Measurements from ENCODE around the gene PCK1. TPM values are rescaled to one million over a fixed set of nuclear protein-coding genes. Genes with fewer than 3 reads are reported as not detected.

PCK1 gene
- total RNA-seq, 2 donors from 2014 or later: not detected

- TF ChIP-seq CTCF (conservative IDR thresholded peaks at IDR 0.05): no peak
- Histone ChIP-seq H3K27ac (ENCODE audit: low read depth, low read length) (no peak overlapping the region), H3K4me1 (ENCODE audit: control insufficient read depth, insufficient read depth, low read length) (no peaks in the 10 kb centered on the region), H3K36me3 (ENCODE audit: control insufficient read depth, insufficient read depth, low read length) (no peaks in the 10 kb centered on the region), H3K4me3 (ENCODE audit: low read length) (no peak overlapping the region), H3K27me3 (ENCODE audit: control insufficient read depth, insufficient read depth, low read length, poor library complexity, severe bottlenecking) (no peaks in the 10 kb centered on the region), H3K9ac (ENCODE audit: extremely low read depth, low read length, poor library complexity, severe bottlenecking) (no peak overlapping the region), H3K9me3 (ENCODE audit: control insufficient read depth, low read length) (no peaks in the 10 kb centered on the region)
- Mint-ChIP-seq H3K36me3 (ENCODE audit: low read depth) (no peaks in the 10 kb centered on the region), H3K4me3 (no peak overlapping the region), H3K9me3 (peaks cover 9% of the 10 kb centered on the region), H3K27me3 (ENCODE audit: insufficient read depth) (peaks cover 3% of the 10 kb centered on the region), H3K27ac (no peak overlapping the region), H3K4me1 (peaks cover 3% of the 10 kb centered on the region)
- 73 to 78% methylated on average over 5 to 8 of the region's 8 CpGs for WGBS, 2 experiments (ENCODE audit: insufficient coverage in 1 of 2, insufficient read length in 1 of 2)
- no peak for DNase-seq
These were observed 25.5 kb downstream of the PCK1 start for GRCh38 chr20:57586370-57586793.

GRCh38 chr20:57586943-57587277 is 26.0 kb downstream of the PCK1 start:
- H3K27ac Mint-ChIP-seq: no peak overlapping the region
- no peak for TF ChIP-seq CTCF (conservative IDR thresholded peaks at IDR 0.05)

GRCh38 chr20:57587278-57587988 is 26.5 kb downstream of the PCK1 start:
- TF ChIP-seq CTCF (conservative IDR thresholded peaks at IDR 0.05): no peak
- Mint-ChIP-seq H3K27me3 (ENCODE audit: insufficient read depth) (peaks cover 3% of the 10 kb centered on the region), H3K9me3 (peaks cover 9% of the 10 kb centered on the region), H3K36me3 (ENCODE audit: low read depth) (no peaks in the 10 kb centered on the region), H3K4me3 (no peak overlapping the region), H3K4me1 (peaks cover 3% of the 10 kb centered on the region), H3K27ac (no peak overlapping the region)
- no peak for DNase-seq
- no peak overlapping the region for H3K9ac ChIP-seq (ENCODE audit: extremely low read depth, low read length, poor library complexity, severe bottlenecking)
- no peak overlapping the region for H3K27ac ChIP-seq (ENCODE audit: low read depth, low read length)
- H3K4me1 ChIP-seq (ENCODE audit: control insufficient read depth, insufficient read depth, low read length): no peaks in the 10 kb centered on the region
- WGBS, 2 experiments (ENCODE audit: insufficient coverage in 1 of 2, insufficient read length in 1 of 2): 86 to 92% methylated on average over 3 to 4 of the region's 4 CpGs
- no peaks in the 10 kb centered on the region for H3K36me3 ChIP-seq (ENCODE audit: control insufficient read depth, insufficient read depth, low read length)
- no peaks in the 10 kb centered on the region for H3K9me3 ChIP-seq (ENCODE audit: control insufficient read depth, low read length)
- H3K27me3 ChIP-seq (ENCODE audit: control insufficient read depth, insufficient read depth, low read length, poor library complexity, severe bottlenecking): no peaks in the 10 kb centered on the region
- no peak overlapping the region for H3K4me3 ChIP-seq (ENCODE audit: low read length)

More at GRCh38 chr20:57586943-57587277, 26.0 kb downstream of the PCK1 start:
- H3K4me3 ChIP-seq (ENCODE audit: low read length): no peak overlapping the region
- no peaks in the 10 kb centered on the region for H3K27me3 ChIP-seq (ENCODE audit: control insufficient read depth, insufficient read depth, low read length, poor library complexity, severe bottlenecking)
- no peaks in the 10 kb centered on the region for H3K36me3 ChIP-seq (ENCODE audit: control insufficient read depth, insufficient read depth, low read length)
- DNase-seq: no peak
- H3K27ac ChIP-seq (ENCODE audit: low read depth, low read length): no peak overlapping the region
- Mint-ChIP-seq H3K27me3 (ENCODE audit: insufficient read depth) (peaks cover 3% of the 10 kb centered on the region), H3K36me3 (ENCODE audit: low read depth) (no peaks in the 10 kb centered on the region), H3K4me3 (no peak overlapping the region), H3K4me1 (peaks cover 3% of the 10 kb centered on the region), H3K9me3 (peaks cover 9% of the 10 kb centered on the region)
- no peak overlapping the region for H3K9ac ChIP-seq (ENCODE audit: extremely low read depth, low read length, poor library complexity, severe bottlenecking)
- no peaks in the 10 kb centered on the region for H3K4me1 ChIP-seq (ENCODE audit: control insufficient read depth, insufficient read depth, low read length)
- WGBS, 2 experiments (ENCODE audit: insufficient coverage in 1 of 2, insufficient read length in 1 of 2): 81 to 88% methylated on average over 7 to 10 of the region's 10 CpGs
- no peaks in the 10 kb centered on the region for H3K9me3 ChIP-seq (ENCODE audit: control insufficient read depth, low read length)

Data from endodermal cell (in vitro differentiated cells).